SK-N-SH (cell line): Measurements from ENCODE around the gene MYLK3. TPM values are rescaled to one million over a fixed set of nuclear protein-coding genes. Genes with fewer than 3 reads are reported as not detected.

Experiments used
- CTCF ChIA-PET: fragments of 300-600, 350-600 bp; formaldehyde crosslinking; extraction: SDS; loops from one replicate; lab custom pipeline; 2021; lab: Yijun Ruan, JAX
- POLR2A ChIA-PET: fragments of 350-600 bp; sonication (Branson Sonifier 250); formaldehyde crosslinking; extraction: SDS; loops from one replicate; lab custom pipeline; 2020; ENCODE audit warnings: antibody characterized with exemption, inconsistent platforms; lab: Yijun Ruan, JAX
- DNase-seq: peaks from one replicate; pipeline ENCODE4 v3.0.0; 2012
- H2AFZ ChIP-seq: fragments of 200-600 bp; sonication (generic); 2 replicates; pipeline ENCODE4 v1.8.1; 2016; ENCODE audit warnings: antibody characterized with exemption, mild to moderate bottlenecking, low read depth
- H3F3A ChIP-seq: fragments of 200-600 bp; sonication (generic); replicated peaks from 2 replicates; pipeline ENCODE3; 2016; ENCODE audit warnings: antibody characterized with exemption, mild to moderate bottlenecking; ENCODE audit not compliant: insufficient read depth
- H3K27ac ChIP-seq, 2 experiments: fragments of 200-500 bp in 1 of 2; fragments of 200-600 bp in 1 of 2; sonication (Bioruptor generic) in 1 of 2; sonication (generic), shearing (Covaris generic) in 1 of 2; 2 replicates each; pipeline versions ENCODE4 v1.5.1 to v1.6.1; 2014 to 2016; ENCODE audit warnings: low read depth in 2 of 2, inconsistent platforms in 1 of 2, low read length in 1 of 2, mild to moderate bottlenecking in 1 of 2, mixed read lengths in 1 of 2
- H3K27me3 ChIP-seq: fragments of 200-600 bp; sonication (generic), shearing (Covaris generic); 2 replicates; pipeline ENCODE4 v1.6.1; 2016; ENCODE audit warnings: mixed run types; ENCODE audit not compliant: insufficient read depth
- H3K36me3 ChIP-seq, 2 experiments: fragments of 200-500 bp in 1 of 2; fragments of 200-600 bp in 1 of 2; sonication (Bioruptor generic) in 1 of 2; sonication (generic) in 1 of 2; replicated peaks in 1 of 2; 2 replicates each; pipeline versions ENCODE3 to v1.5.1; 2014 to 2016; ENCODE audit warnings: low read length in 1 of 2, mild to moderate bottlenecking in 1 of 2; ENCODE audit not compliant: insufficient read depth in 2 of 2, control insufficient read depth in 1 of 2
- H3K4me1 ChIP-seq, 2 experiments: fragments of 200-500 bp in 1 of 2; fragments of 200-600 bp in 1 of 2; sonication (Bioruptor generic) in 1 of 2; sonication (generic), shearing (Covaris generic) in 1 of 2; 2 replicates each; pipeline versions ENCODE4 v1.5.1 to v1.6.1; 2014 to 2016; ENCODE audit warnings: low read depth in 1 of 2, low read length in 1 of 2, mixed run types in 1 of 2; ENCODE audit not compliant: insufficient read depth in 2 of 2, control insufficient read depth in 1 of 2
- H3K4me2 ChIP-seq: fragments of 200-600 bp; sonication (generic), shearing (Covaris generic); 2 replicates; pipeline ENCODE4 v1.6.1; 2017; ENCODE audit warnings: mixed run types
- H3K4me3 ChIP-seq, 2 experiments: fragments of 200-500 bp in 1 of 2; fragments of 200-600 bp in 1 of 2; sonication (Bioruptor generic) in 1 of 2; sonication (generic), shearing (Covaris generic) in 1 of 2; 2 replicates each; pipeline versions ENCODE4 v1.5.1 to v1.8.1; 2014 to 2016; ENCODE audit warnings: low read depth in 2 of 2, inconsistent platforms in 1 of 2, low read length in 1 of 2, mild to moderate bottlenecking in 1 of 2, mixed read lengths in 1 of 2, moderate library complexity in 1 of 2
- H3K79me2 ChIP-seq: fragments of 200-600 bp; sonication (generic); 2 replicates; pipeline ENCODE4 v1.8.1; 2017; ENCODE audit warnings: mild to moderate bottlenecking; ENCODE audit not compliant: insufficient read depth
- H3K9ac ChIP-seq: fragments of 200-600 bp; sonication (generic); 2 replicates; pipeline ENCODE4 v1.6.1; 2017; ENCODE audit warnings: mixed run types
- H3K9me2 ChIP-seq: fragments of 200-600 bp; sonication (generic); 2 replicates; pipeline ENCODE4 v1.6.1; 2017; ENCODE audit warnings: mixed run types
- H3K9me3 ChIP-seq: fragments of 200-600 bp; sonication (generic); 2 replicates; pipeline ENCODE4 v1.6.1; 2017; ENCODE audit warnings: mixed run types, mild to moderate bottlenecking, moderate library complexity
- H4K20me1 ChIP-seq: fragments of 200-600 bp; sonication (generic); 2 replicates; pipeline ENCODE4 v1.6.1; 2017; ENCODE audit warnings: mild to moderate bottlenecking, mixed run types; ENCODE audit not compliant: insufficient read depth
- CHD2 ChIP-seq: fragments of 150-350 bp; IDR thresholded peaks from 2 replicates; pipeline ENCODE4 v1.6.1; 2018; ENCODE audit warnings: low read length; ENCODE audit not compliant: partially characterized antibody
- EP300 ChIP-seq, 2 experiments: IDR thresholded peaks; 2 replicates each; pipeline versions ENCODE4 v1.4.0 to v1.6.1; 2012; ENCODE audit warnings: borderline replicate concordance in 1 of 2, low read depth in 1 of 2, low read length in 1 of 2
- EZH2phosphoT487 ChIP-seq: fragments of 200-600 bp; sonication (generic); IDR thresholded peaks from 2 replicates; pipeline ENCODE4 v1.6.1; 2017; ENCODE audit warnings: low read depth, mixed run types, mild to moderate bottlenecking, antibody characterized with exemption, moderate library complexity, borderline replicate concordance
- FOSL2 ChIP-seq: IDR thresholded peaks from 2 replicates; pipeline ENCODE4 v1.4.0; 2012; ENCODE audit warnings: low read depth, mild to moderate bottlenecking, moderate library complexity, borderline replicate concordance
- JUND ChIP-seq: IDR thresholded peaks from 2 replicates; pipeline ENCODE4 v1.4.0; 2012
- MAX ChIP-seq: IDR thresholded peaks from 2 replicates; pipeline ENCODE4 v1.4.0; 2012; ENCODE audit warnings: low read depth
- MXI1 ChIP-seq: IDR thresholded peaks from 2 replicates; pipeline ENCODE4 v1.6.1; 2012; ENCODE audit warnings: mild to moderate bottlenecking, low read depth, low read length, improper control_type of control experiment
- NFIC ChIP-seq: IDR thresholded peaks from 2 replicates; pipeline ENCODE4 v1.4.0; 2012; ENCODE audit warnings: borderline replicate concordance
- POLR2AphosphoS5 ChIP-seq: IDR thresholded peaks from 2 replicates; pipeline ENCODE4 v1.6.1; 2012; ENCODE audit warnings: low read depth, low read length
- RAD21 ChIP-seq: IDR thresholded peaks from 2 replicates; pipeline ENCODE4 v1.6.1; 2012; ENCODE audit warnings: mild to moderate bottlenecking, low read length
- REST ChIP-seq: IDR thresholded peaks from 2 replicates; pipeline ENCODE4 v1.6.1; 2012; ENCODE audit warnings: mild to moderate bottlenecking, low read depth, low read length, moderate library complexity
- SIN3A ChIP-seq: IDR thresholded peaks from 2 replicates; pipeline ENCODE4 v1.6.1; 2012; ENCODE audit warnings: low read depth, mild to moderate bottlenecking, low read length, moderate library complexity, borderline replicate concordance
- TAF1 ChIP-seq: IDR thresholded peaks from 2 replicates; pipeline ENCODE4 v1.6.1; 2012; ENCODE audit warnings: low read depth, mild to moderate bottlenecking, low read length, moderate library complexity, borderline replicate concordance
- TCF12 ChIP-seq: IDR thresholded peaks from 2 replicates; pipeline ENCODE4 v1.4.0; 2012
- TEAD4 ChIP-seq: IDR thresholded peaks from 2 replicates; pipeline ENCODE4 v1.4.0; 2012; ENCODE audit warnings: mild to moderate bottlenecking, borderline replicate concordance; ENCODE audit not compliant: insufficient read depth
- USF1 ChIP-seq: IDR thresholded peaks from 2 replicates; pipeline ENCODE4 v1.4.0; 2012; ENCODE audit warnings: low read depth, borderline replicate concordance
- YY1 ChIP-seq: IDR thresholded peaks from 2 replicates; pipeline ENCODE4 v1.4.0; 2012; ENCODE audit warnings: low read depth, mild to moderate bottlenecking
- WGBS: methylation state at CpG from one replicate; pipeline ENCODE4 v1.1.6; 2017; ENCODE audit warnings: low lambda C conversion rate; 5-methylcytosine and 5-hydroxymethylcytosine counted together
- polyA plus RNA-seq, 3 experiments: library from polyadenylated mRNA; depleted of rRNA; stranded (reverse); fragments of >200 nt; gene quantifications; 2 replicates each; pipeline ENCODE4 v1.2.3, GENCODE V29; 2012

The MYLK3 gene
- polyA plus RNA-seq, 1 of the 3 experiments (the other 2 are of a cell fraction): 0.05 TPM

GRCh38 chr16:46748775-46749705 lies 896 bp upstream of the MYLK3 start:
- no peak overlapping the region for H2AFZ ChIP-seq
- H3K9me3 ChIP-seq: no peaks in the 10 kb centered on the region
- 73% methylated on average over 14 of the region's 20 CpGs for WGBS
- CTCF ChIA-PET: interaction anchor here (1.3 to 1.4 kb wide), 2 partner anchors 75 to 76 kb away, joined by 3 read pairs; no protein-coding TSS in a partner anchor
- DNase-seq: peak; percentile 30
- H3K27me3 ChIP-seq: no peaks in the 10 kb centered on the region
- H4K20me1 ChIP-seq: no peaks in the 10 kb centered on the region
- no peak overlapping the region for H3K27ac ChIP-seq
- H3K4me1 ChIP-seq: no peaks in the 10 kb centered on the region; a peak in 1 of 4 replicates
- no peaks in the 10 kb centered on the region for H3K36me3 ChIP-seq
- no peak for TF ChIP-seq EZH2phosphoT487
- no peak for TF ChIP-seq SIN3A
- no peak for TF ChIP-seq EP300 (IDR thresholded peaks at IDR 0.05; ENCODE audit: borderline replicate concordance in 1 of 2, low read depth in 1 of 2, low read length in 1 of 2)
- no peak for TF ChIP-seq CHD2
- TF ChIP-seq POLR2AphosphoS5: no peak
- no peak for TF ChIP-seq MAX
- no peak for TF ChIP-seq YY1
- TF ChIP-seq JUND: no peak
- no peak for TF ChIP-seq TAF1
- TF ChIP-seq RAD21: no peak
- no peaks in the 10 kb centered on the region for H3K9me2 ChIP-seq
- no peak overlapping the region for H3K4me2 ChIP-seq
- no peaks in the 10 kb centered on the region for H3F3A ChIP-seq
- H3K79me2 ChIP-seq: no peaks in the 10 kb centered on the region
- H3K9ac ChIP-seq: no peak overlapping the region
- POLR2A ChIA-PET: no interaction called here
- H3K4me3 ChIP-seq: no peak overlapping the region

GRCh38 chr16:46746821-46747776 lies 1.0 kb downstream of the MYLK3 start:
- no peak overlapping the region for H2AFZ ChIP-seq
- no peaks in the 10 kb centered on the region for H3K27me3 ChIP-seq
- ChIA-PET CTCF (interaction anchor here (1.0 to 1.6 kb wide), 4 partner anchors 10 to 44 kb away, joined by 3 to 4 read pairs (median 3); no protein-coding TSS in a partner anchor), POLR2A (no interaction called here)
- WGBS: 78% methylated on average over 9 of the region's 15 CpGs
- H3K27ac ChIP-seq: no peak overlapping the region
- H3K9me2 ChIP-seq: no peaks in the 10 kb centered on the region
- H3K4me1 ChIP-seq: peaks cover 0 to 8% of the 10 kb centered on the region in 2 experiments; a peak in 1 of 4 replicates
- H3K9me3 ChIP-seq: no peaks in the 10 kb centered on the region
- H4K20me1 ChIP-seq: no peaks in the 10 kb centered on the region
- no peaks in the 10 kb centered on the region for H3K79me2 ChIP-seq
- H3K4me3 ChIP-seq: no peak overlapping the region
- no peak overlapping the region for H3K4me2 ChIP-seq
- no peak overlapping the region for H3K9ac ChIP-seq
- peak; percentile 26 for DNase-seq
- H3K36me3 ChIP-seq: no peaks in the 10 kb centered on the region
- H3F3A ChIP-seq: no peaks in the 10 kb centered on the region
- no peak for TF ChIP-seq POLR2AphosphoS5
- TF ChIP-seq NFIC: no peak
- no peak for TF ChIP-seq TEAD4
- TF ChIP-seq REST: no peak
- no peak for TF ChIP-seq MXI1
- TF ChIP-seq FOSL2: no peak
- TF ChIP-seq USF1: no peak
- TF ChIP-seq JUND: no peak
- no peak for TF ChIP-seq MAX
- no peak for TF ChIP-seq TCF12
- no peak for TF ChIP-seq EZH2phosphoT487
